Panc1 (cell line): ENCODE measurements around the gene EIF4EBP2. TPM values are rescaled to one million over a fixed set of nuclear protein-coding genes. Genes with fewer than 3 reads are reported as not detected.

Experiments
- ATAC-seq: fragments of 200-7000 bp; cut with Tn5 transposase; 2 replicates; pipeline ENCODE4 v1.9.1; 2020; ENCODE audit warnings: mild to moderate bottlenecking, moderate library complexity
- BruUV-seq: library from RNA; stranded (reverse); fragments of 400-500 nt; replicated peaks from 2 replicates; lab custom pipeline; 2021; lab: Mats Ljungman, UMichigan
- CTCF ChIA-PET: fragments of 300-600 bp; sonication (Branson Sonifier 250); formaldehyde crosslinking; loops from one replicate; lab custom pipeline; 2022; ENCODE audit warnings: antibody characterized with exemption; lab: Charles Lee
- POLR2A ChIA-PET: fragments of 300-600 bp; sonication (Branson Sonifier 250); formaldehyde crosslinking; loops from one replicate; lab custom pipeline; 2022; ENCODE audit warnings: antibody characterized with exemption; lab: Charles Lee
- DNase-seq: peaks from one replicate; pipeline ENCODE4 v3.0.0-alpha.2; 2010; ENCODE audit warnings: low read depth, low spot score
- H3K27ac ChIP-seq: 2 replicates; pipeline ENCODE4 v1.5.1; 2011; ENCODE audit warnings: mild to moderate bottlenecking, low read length, inconsistent platforms
- H3K27me3 ChIP-seq: fragments of 200-500 bp; sonication (Bioruptor generic); 2 replicates; pipeline ENCODE4 v1.6.0; 2014; ENCODE audit warnings: low read length, inconsistent platforms; ENCODE audit not compliant: control insufficient read depth, insufficient read depth
- H3K36me3 ChIP-seq: fragments of 200-500 bp; sonication (Bioruptor generic); 2 replicates; pipeline ENCODE4 v1.5.1; 2014; ENCODE audit warnings: inconsistent platforms, mild to moderate bottlenecking, low read length, moderate library complexity; ENCODE audit not compliant: control insufficient read depth, insufficient read depth
- H3K4me1 ChIP-seq: 2 replicates; pipeline ENCODE4 v1.5.1; 2011; ENCODE audit warnings: inconsistent platforms, mild to moderate bottlenecking, low read length, moderate library complexity; ENCODE audit not compliant: control insufficient read depth, insufficient read depth
- H3K4me3 ChIP-seq, 2 experiments: 2 replicates each; pipeline ENCODE4 v1.5.1; 2011 to 2012; ENCODE audit warnings: low read depth in 2 of 2, low read length in 2 of 2, mild to moderate bottlenecking in 2 of 2, inconsistent platforms in 1 of 2, moderate library complexity in 1 of 2
- H3K9me3 ChIP-seq: fragments of 200-500 bp; sonication (Bioruptor generic); 2 replicates; pipeline ENCODE4 v1.5.1; 2014; ENCODE audit warnings: low read depth, mild to moderate bottlenecking, inconsistent platforms, low read length, moderate library complexity; ENCODE audit not compliant: control insufficient read depth, insufficient read depth
- CTCF ChIP-seq: fragments of 450-650 bp; IDR thresholded peaks from 2 replicates; pipeline ENCODE4 v1.5.1; 2017; ENCODE audit warnings: mild to moderate bottlenecking
- POLR2AphosphoS5 ChIP-seq: IDR thresholded peaks from 2 replicates; pipeline ENCODE4 v1.6.1; 2012; ENCODE audit warnings: mild to moderate bottlenecking, low read depth, low read length, moderate library complexity
- REST ChIP-seq, 2 experiments: IDR thresholded peaks; 2 replicates each; pipeline ENCODE4 v1.6.1; 2011 to 2012; ENCODE audit warnings: low read depth in 2 of 2, control low read depth in 1 of 2, low read length in 1 of 2, mild to moderate bottlenecking in 1 of 2, moderate library complexity in 1 of 2; ENCODE audit not compliant: insufficient read depth in 1 of 2
- SIN3A ChIP-seq: IDR thresholded peaks from 2 replicates; pipeline ENCODE4 v1.6.1; 2012; ENCODE audit warnings: low read depth, mild to moderate bottlenecking, low read length, moderate library complexity, borderline replicate concordance; ENCODE audit not compliant: insufficient read depth
- TCF7L2 ChIP-seq: IDR thresholded peaks from 2 replicates; pipeline ENCODE4 v1.6.1; 2011; ENCODE audit warnings: mild to moderate bottlenecking, low read depth, low read length, inconsistent platforms
- in situ Hi-C: cut with HindIII; loops from 2 replicates; pipeline ENCODE4 v1.10.0; 2016; ENCODE audit warnings: low sequenced_read_pairs, low pct_unique_long_range_greater_than_20kb
- intact Hi-C: fragments of 100-400 bp; cut with micrococcal nuclease; formaldehyde crosslinking; loops from one replicate; pipeline ENCODE4 v1.10.0; 2022; ENCODE audit not compliant: unreplicated experiment
- total RNA-seq: library from RNA; stranded (reverse); gene quantifications from one replicate; pipeline ENCODE4 v1.2.1, GENCODE V29; 2021; ENCODE audit not compliant: unreplicated experiment

Gene EIF4EBP2
- total RNA-seq, 1 experiment from 2014 or later = 48.2 TPM

GRCh38 chr10:70374775-70375614, 28.9 kb upstream of the EIF4EBP2 start:
- TF ChIP-seq POLR2AphosphoS5 (no peak), TCF7L2 (no peak), SIN3A (no peak), CTCF (no peak), REST (IDR thresholded peaks at IDR 0.05; ENCODE audit: insufficient read depth in 1 of 2, low read depth in 2 of 2, low read length in 1 of 2) (no peak)
- DNase-seq = no peak
- intact Hi-C loops = no loop called here
- no peak; the same call in 1 of the 2 replicates for ATAC-seq
- CTCF ChIA-PET = interaction anchor here (0.6 to 0.8 kb wide), 3 partner anchors 10 to 254 kb away, joined by 3 to 8 read pairs (median 5); no protein-coding TSS in a partner anchor
- H3K9me3 ChIP-seq = no peaks in the 10 kb centered on the region
- H3K4me1 ChIP-seq = peaks cover 40% of the 10 kb centered on the region
- H3K36me3 ChIP-seq = no peaks in the 10 kb centered on the region
- H3K4me3 ChIP-seq = no peak overlapping the region
- BruUV-seq = no TSS peak
- POLR2A ChIA-PET = interaction anchor here (1.1 kb wide), 1 partner anchor 29 kb away, joined by 3 read pairs; the partner anchor contains the start of gene EIF4EBP2
- peak overlapping the region; percentile 49; the same call in 1 of the 2 replicates for H3K27ac ChIP-seq
- in situ Hi-C loops = no loop called here
- no peaks in the 10 kb centered on the region for H3K27me3 ChIP-seq

- H3K27me3 ChIP-seq = no peaks in the 10 kb centered on the region
- intact Hi-C loops = no loop called here
- ATAC-seq = no peak
Measured at GRCh38 chr10:70376436-70377378, 27.2 kb upstream of the EIF4EBP2 start.

More at GRCh38 chr10:70376436-70377378, 27.2 kb upstream of the EIF4EBP2 start:
- CTCF ChIA-PET = interaction anchor here (0.6 to 0.7 kb wide), 2 partner anchors 12 to 155 kb away, joined by 4 to 6 read pairs; no protein-coding TSS in a partner anchor
- Histone ChIP-seq H3K27ac (peak overlapping the region; percentile 45; the same call in 1 of the 2 replicates), H3K4me1 (peaks cover 55% of the 10 kb centered on the region), H3K36me3 (no peaks in the 10 kb centered on the region), H3K9me3 (no peaks in the 10 kb centered on the region), H3K4me3 (no peak overlapping the region)
- POLR2A ChIA-PET = no interaction called here
- in situ Hi-C loops = no loop called here
- BruUV-seq = no TSS peak
- TF ChIP-seq REST (IDR thresholded peaks at IDR 0.05; ENCODE audit: insufficient read depth in 1 of 2, low read depth in 2 of 2, low read length in 1 of 2) (no peak), TCF7L2 (no peak), POLR2AphosphoS5 (no peak)
- no peak for DNase-seq
